Measurements from ENCODE around the gene CHPF2.

DNA sequence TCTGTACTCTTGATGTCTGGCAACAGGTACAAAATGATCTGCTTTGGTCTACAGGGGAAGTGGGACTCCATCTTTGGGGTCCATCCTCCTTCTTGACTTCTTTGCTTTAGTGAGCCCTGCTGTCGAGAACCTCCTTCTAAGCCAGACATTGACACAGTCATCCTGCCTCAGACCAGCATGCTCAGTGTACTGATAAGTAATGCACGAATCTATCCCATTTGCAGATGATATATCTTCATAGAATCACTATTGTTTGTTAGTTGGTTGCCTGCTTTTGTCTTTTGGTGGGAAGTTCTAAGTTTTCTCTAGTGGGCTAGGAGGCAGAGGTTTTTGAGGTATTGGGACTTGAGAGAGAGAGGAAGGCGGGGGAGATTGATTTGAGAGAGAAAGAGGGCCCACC, 30.9 kb upstream of the CHPF2 start:
- TF ChIP-seq GATAD2A (CRISPR knock-in tag; IDR thresholded peaks at IDR 0.05) (no peak), KLF11 (CRISPR knock-in tag; IDR thresholded peaks at IDR 0.05) (no peak), FOXM1 (CRISPR knock-in tag; IDR thresholded peaks at IDR 0.05) (no peak), ASH2L (IDR thresholded peaks at IDR 0.05; ENCODE audit: insufficient read length, low read depth, low read length) (no peak), POLR2A (IDR thresholded peaks at IDR 0.05; ENCODE audit: insufficient read depth in 1 of 2, low read depth in 2 of 2, low read length in 2 of 2) (no peak), HDAC2 (CRISPR knock-in tag; IDR thresholded peaks at IDR 0.05) (no peak), ZNF562 (CRISPR knock-in tag; IDR thresholded peaks at IDR 0.05; ENCODE audit: borderline replicate concordance) (no peak), MAFK (conservative IDR thresholded peaks at IDR 0.05 in 1 of 2, IDR thresholded peaks at IDR 0.05 in 1 of 2; ENCODE audit: low read length in 2 of 2) (no peak), ZNF3 (CRISPR knock-in tag; IDR thresholded peaks at IDR 0.05) (no peak)
- TF ChIP-seq, protein P1, sequence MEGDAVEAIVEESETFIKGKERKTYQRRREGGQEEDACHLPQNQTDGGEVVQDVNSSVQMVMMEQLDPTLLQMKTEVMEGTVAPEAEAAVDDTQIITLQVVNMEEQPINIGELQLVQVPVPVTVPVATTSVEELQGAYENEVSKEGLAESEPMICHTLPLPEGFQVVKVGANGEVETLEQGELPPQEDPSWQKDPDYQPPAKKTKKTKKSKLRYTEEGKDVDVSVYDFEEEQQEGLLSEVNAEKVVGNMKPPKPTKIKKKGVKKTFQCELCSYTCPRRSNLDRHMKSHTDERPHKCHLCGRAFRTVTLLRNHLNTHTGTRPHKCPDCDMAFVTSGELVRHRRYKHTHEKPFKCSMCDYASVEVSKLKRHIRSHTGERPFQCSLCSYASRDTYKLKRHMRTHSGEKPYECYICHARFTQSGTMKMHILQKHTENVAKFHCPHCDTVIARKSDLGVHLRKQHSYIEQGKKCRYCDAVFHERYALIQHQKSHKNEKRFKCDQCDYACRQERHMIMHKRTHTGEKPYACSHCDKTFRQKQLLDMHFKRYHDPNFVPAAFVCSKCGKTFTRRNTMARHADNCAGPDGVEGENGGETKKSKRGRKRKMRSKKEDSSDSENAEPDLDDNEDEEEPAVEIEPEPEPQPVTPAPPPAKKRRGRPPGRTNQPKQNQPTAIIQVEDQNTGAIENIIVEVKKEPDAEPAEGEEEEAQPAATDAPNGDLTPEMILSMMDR (CRISPR knock-in tag; IDR thresholded peaks at IDR 0.05): no peak

All from HepG2 (cell line).